Stimulated activated naive CD8-positive, alpha-beta T cell treated with anti-CD3 and anti-CD28 coated beads, Interleukin-15, Interleukin-2, amounts not matched to agents 100 ng/mL and 50 ng/mL, for 24 hours (primary cell): ENCODE results near the gene DCP1B.

Experiments
- H3K27ac Mint-ChIP-seq: one replicate; pipeline ENCODE4 v1.8.0; 2021; ENCODE audit warnings: mild to moderate bottlenecking, mixed read lengths
- H3K27me3 Mint-ChIP-seq: one replicate; pipeline ENCODE4 v1.8.0; 2021; ENCODE audit warnings: mixed read lengths
- H3K36me3 Mint-ChIP-seq: one replicate; pipeline ENCODE4 v1.8.0; 2021; ENCODE audit warnings: low read depth, mixed read lengths
- H3K4me1 Mint-ChIP-seq: one replicate; pipeline ENCODE4 v1.8.0; 2021; ENCODE audit warnings: low read depth, mixed read lengths
- H3K4me3 Mint-ChIP-seq: one replicate; pipeline ENCODE4 v1.8.0; 2021; ENCODE audit warnings: mild to moderate bottlenecking, mixed read lengths
- H3K9me3 Mint-ChIP-seq: one replicate; pipeline ENCODE4 v1.8.0; 2021; ENCODE audit warnings: mixed read lengths

The DCP1B gene

DNA sequence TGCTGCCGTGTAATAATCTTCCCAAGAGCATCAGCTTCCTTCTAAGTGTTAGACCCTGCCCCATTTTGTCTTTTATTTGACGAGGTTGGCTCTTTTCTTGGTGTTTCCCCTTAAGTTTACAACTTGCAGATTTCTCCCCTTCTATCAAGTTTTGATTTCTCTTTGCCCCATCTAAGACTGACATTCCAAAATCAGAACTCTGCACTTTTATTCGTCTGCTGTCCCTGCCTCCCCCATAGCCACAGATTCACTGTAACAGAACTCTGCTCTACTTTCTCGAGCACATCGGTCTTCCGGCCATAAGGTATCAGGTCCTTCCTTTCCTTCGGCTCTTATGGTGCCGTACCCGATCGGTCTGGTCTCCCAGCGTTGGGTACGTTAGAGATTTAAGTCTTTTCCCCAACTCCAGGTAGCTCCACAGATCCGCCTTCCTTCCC lies 563 bp downstream of the DCP1B start:
- H3K4me1 Mint-ChIP-seq: peaks cover 32% of the 10 kb centered on the region
- H3K4me3 Mint-ChIP-seq: peak overlapping the region; percentile 93
- peak overlapping the region; percentile 99 for H3K27ac Mint-ChIP-seq
- H3K9me3 Mint-ChIP-seq: no peaks in the 10 kb centered on the region
- no peaks in the 10 kb centered on the region for H3K36me3 Mint-ChIP-seq
- no peaks in the 10 kb centered on the region for H3K27me3 Mint-ChIP-seq

DNA sequence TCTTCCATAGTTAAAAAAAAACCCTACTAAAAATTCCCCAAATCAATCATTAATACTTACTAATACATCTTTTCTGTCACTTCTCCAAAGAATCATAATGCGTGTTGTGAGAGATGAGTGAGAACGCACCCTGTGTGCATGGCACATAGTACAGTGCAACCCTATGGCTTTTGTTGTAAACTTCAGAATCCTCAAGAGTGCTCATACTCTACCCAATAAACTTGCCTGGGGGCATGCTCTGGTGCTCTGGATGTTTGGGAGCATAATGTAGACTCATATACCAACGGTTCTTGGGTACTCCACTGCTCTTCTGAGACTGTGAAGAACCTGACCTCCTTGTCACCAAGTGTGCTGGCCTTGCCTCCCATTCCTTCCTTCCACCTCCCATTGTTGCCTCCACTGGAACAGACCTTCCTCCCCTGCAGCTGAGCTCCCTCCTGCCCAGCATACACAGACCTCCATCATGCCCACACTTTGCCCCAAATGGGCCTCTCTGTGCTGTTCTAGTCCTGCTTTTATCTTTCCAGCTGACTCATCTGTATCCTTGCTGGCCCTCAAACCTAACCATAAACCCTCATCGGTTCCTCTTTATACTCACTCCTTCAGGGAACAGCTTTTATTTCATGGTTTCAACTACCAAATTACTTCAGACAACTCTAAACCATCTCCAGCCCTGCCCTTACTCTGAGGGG lies 8.9 kb downstream of the DCP1B start:
- no peaks in the 10 kb centered on the region for H3K27me3 Mint-ChIP-seq
- peaks cover 25% of the 10 kb centered on the region for H3K4me1 Mint-ChIP-seq
- no peaks in the 10 kb centered on the region for H3K9me3 Mint-ChIP-seq
- H3K4me3 Mint-ChIP-seq: no peak overlapping the region
- peak overlapping the region; percentile 56 for H3K27ac Mint-ChIP-seq
- H3K36me3 Mint-ChIP-seq: peaks cover 55% of the 10 kb centered on the region

- H3K27ac Mint-ChIP-seq: no peak overlapping the region
- H3K27me3 Mint-ChIP-seq: no peaks in the 10 kb centered on the region
- peaks cover 61% of the 10 kb centered on the region for H3K36me3 Mint-ChIP-seq
- no peak overlapping the region for H3K4me3 Mint-ChIP-seq
- peaks cover 25% of the 10 kb centered on the region for H3K4me1 Mint-ChIP-seq
- no peaks in the 10 kb centered on the region for H3K9me3 Mint-ChIP-seq
Measured at GRCh38 chr12:1994429-1995143, 9.7 kb downstream of the DCP1B start.

GRCh38 chr12:1993871-1994371 lies 10.3 kb downstream of the DCP1B start:
- no peak overlapping the region for H3K4me3 Mint-ChIP-seq
- no peaks in the 10 kb centered on the region for H3K27me3 Mint-ChIP-seq
- no peaks in the 10 kb centered on the region for H3K9me3 Mint-ChIP-seq
- H3K27ac Mint-ChIP-seq: no peak overlapping the region
- peaks cover 66% of the 10 kb centered on the region for H3K36me3 Mint-ChIP-seq
- peaks cover 22% of the 10 kb centered on the region for H3K4me1 Mint-ChIP-seq

- Mint-ChIP-seq H3K9me3 (no peaks in the 10 kb centered on the region), H3K4me1 (peaks cover 22% of the 10 kb centered on the region), H3K36me3 (peaks cover 69% of the 10 kb centered on the region), H3K4me3 (no peak overlapping the region), H3K27ac (no peak overlapping the region), H3K27me3 (no peaks in the 10 kb centered on the region)
Measured at GRCh38 chr12:1993341-1993740, 10.9 kb downstream of the DCP1B start.

DNA sequence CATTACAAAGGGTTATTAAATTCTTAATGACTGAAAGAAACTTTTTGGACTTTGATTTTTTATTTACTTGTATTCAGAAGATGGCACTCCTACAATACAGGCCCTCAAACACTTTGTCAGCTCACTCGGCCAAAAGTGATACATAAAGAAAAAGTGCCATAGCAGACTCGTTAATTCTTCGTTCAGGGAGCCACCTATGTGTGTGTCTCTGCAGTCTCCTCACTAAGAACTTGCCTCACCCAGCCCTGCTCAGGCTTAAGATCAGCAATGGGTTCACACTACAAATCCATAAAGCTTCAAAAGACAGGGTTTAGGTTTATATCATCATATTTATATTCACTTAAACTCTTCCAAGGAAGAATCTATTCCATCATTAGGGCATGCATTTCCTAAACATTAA lies 11.5 kb downstream of the DCP1B start:
- Mint-ChIP-seq H3K36me3 (peaks cover 73% of the 10 kb centered on the region), H3K4me3 (no peak overlapping the region), H3K27ac (no peak overlapping the region), H3K4me1 (peaks cover 22% of the 10 kb centered on the region), H3K27me3 (no peaks in the 10 kb centered on the region), H3K9me3 (no peaks in the 10 kb centered on the region)

GRCh38 chr12:1989111-1989510 lies 15.1 kb downstream of the DCP1B start:
- H3K9me3 Mint-ChIP-seq: peaks cover 8% of the 10 kb centered on the region
- peaks cover 9% of the 10 kb centered on the region for H3K4me1 Mint-ChIP-seq
- no peak overlapping the region for H3K4me3 Mint-ChIP-seq
- no peaks in the 10 kb centered on the region for H3K27me3 Mint-ChIP-seq
- peaks cover 78% of the 10 kb centered on the region for H3K36me3 Mint-ChIP-seq
- H3K27ac Mint-ChIP-seq: no peak overlapping the region

GRCh38 chr12:1984759-1985158 lies 19.5 kb downstream of the DCP1B start:
- Mint-ChIP-seq H3K27ac (no peak overlapping the region), H3K27me3 (no peaks in the 10 kb centered on the region), H3K4me1 (no peaks in the 10 kb centered on the region), H3K9me3 (peaks cover 8% of the 10 kb centered on the region), H3K4me3 (no peak overlapping the region), H3K36me3 (peaks cover 64% of the 10 kb centered on the region)

DNA sequence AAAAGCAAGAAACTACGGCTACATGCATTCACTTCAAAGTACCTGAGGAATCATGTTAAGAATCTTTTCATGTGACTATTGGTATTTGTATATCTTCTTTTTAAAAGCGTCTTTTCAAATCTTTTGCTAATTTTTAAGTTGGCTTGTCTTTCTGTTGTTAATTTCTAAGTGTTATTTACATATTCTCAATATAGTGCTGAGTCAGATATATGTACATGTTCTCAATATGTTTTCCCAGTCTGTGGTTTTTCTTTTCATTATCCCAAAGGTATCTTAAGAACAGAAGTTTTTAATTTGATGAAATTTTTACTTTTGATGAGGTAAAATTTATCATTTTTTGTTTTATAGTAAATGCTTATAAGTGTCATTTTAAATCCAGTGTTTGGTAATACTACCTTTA lies 24.0 kb downstream of the DCP1B start:
- Mint-ChIP-seq H3K36me3 (peaks cover 28% of the 10 kb centered on the region), H3K4me3 (no peak overlapping the region), H3K4me1 (no peaks in the 10 kb centered on the region), H3K27ac (no peak overlapping the region), H3K27me3 (no peaks in the 10 kb centered on the region), H3K9me3 (peaks cover 5% of the 10 kb centered on the region)

DNA sequence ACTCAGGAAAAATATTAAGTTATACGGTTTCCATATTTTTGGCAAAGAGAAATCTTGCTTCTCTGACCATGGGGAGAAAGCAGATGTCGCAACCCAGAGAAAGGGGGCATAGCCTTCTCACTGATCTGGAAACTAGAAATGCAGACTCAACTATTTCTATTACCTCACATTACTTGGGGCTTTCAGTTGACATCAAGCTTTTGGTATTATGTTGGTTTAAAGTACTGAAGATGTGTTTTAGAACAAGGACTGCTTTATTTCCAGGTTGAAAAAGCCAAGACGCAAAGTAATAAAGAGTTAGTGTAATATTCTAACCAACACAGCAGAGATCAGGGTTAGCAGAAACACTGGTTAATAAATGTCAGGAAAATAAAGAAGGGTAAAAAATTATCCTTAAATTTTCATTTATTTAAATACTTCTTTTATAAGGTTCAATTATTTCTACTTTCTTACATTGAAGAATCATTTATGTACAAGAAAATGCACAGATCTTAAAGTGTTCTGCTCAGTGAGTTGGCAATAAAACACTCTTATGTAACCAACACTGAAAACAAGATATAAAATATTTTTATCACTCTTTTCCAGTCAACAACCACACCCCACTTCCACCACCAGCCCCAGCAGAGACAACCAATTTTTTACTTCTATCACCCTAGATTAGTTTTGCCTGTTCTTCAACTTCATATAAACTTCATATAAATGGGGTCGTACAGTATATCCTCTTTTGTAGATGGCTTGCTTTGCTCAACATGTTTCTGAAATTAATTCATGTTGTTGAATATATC lies 26.0 kb downstream of the DCP1B start:
- Mint-ChIP-seq H3K4me1 (no peaks in the 10 kb centered on the region), H3K9me3 (no peaks in the 10 kb centered on the region), H3K27me3 (no peaks in the 10 kb centered on the region), H3K27ac (no peak overlapping the region), H3K36me3 (peaks cover 18% of the 10 kb centered on the region), H3K4me3 (no peak overlapping the region)

DNA sequence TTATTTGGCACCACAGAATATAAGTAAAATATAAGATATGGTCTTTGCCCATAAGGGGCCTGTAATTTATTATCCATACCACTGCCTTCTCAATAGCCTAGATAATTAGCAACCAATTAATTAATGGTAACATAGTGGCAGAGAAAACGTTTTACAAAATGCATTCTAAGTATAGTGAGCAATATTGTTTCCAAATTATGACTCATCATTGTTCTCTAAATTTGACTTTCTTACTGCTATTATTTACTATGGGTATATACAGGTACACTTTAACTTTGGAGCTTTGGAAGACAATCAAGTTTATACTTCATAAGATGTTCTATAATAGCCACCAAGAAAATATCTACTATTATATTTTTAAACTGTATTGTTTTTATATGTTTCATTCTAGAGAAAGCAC lies 26.7 kb downstream of the DCP1B start:
- H3K9me3 Mint-ChIP-seq: no peaks in the 10 kb centered on the region
- H3K36me3 Mint-ChIP-seq: peaks cover 18% of the 10 kb centered on the region
- H3K4me3 Mint-ChIP-seq: no peak overlapping the region
- H3K4me1 Mint-ChIP-seq: no peaks in the 10 kb centered on the region
- no peak overlapping the region for H3K27ac Mint-ChIP-seq
- H3K27me3 Mint-ChIP-seq: no peaks in the 10 kb centered on the region

DNA sequence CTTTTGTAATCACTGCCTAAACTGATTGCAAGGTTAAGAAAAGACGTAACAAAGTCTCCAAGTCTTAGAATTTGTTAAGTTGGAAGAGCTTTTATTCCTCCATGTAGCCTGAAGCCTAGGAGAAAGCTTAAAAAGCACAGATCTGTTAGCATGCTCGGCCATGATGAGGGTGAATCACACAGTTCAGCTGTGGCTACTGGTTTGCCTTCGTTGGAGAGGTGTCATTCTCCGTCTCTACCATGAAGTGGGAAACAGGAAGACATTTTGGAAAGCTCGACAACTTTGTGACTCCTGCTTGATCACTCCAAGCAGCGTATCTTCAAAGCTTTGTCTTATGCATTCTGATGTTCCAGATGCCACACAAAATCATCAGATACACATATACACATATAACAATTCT lies 27.1 kb downstream of the DCP1B start:
- Mint-ChIP-seq H3K4me3 (no peak overlapping the region), H3K27me3 (no peaks in the 10 kb centered on the region), H3K36me3 (peaks cover 18% of the 10 kb centered on the region), H3K27ac (no peak overlapping the region), H3K4me1 (no peaks in the 10 kb centered on the region), H3K9me3 (no peaks in the 10 kb centered on the region)

- Mint-ChIP-seq H3K36me3 (peaks cover 9% of the 10 kb centered on the region), H3K9me3 (no peaks in the 10 kb centered on the region), H3K27me3 (no peaks in the 10 kb centered on the region), H3K4me3 (no peak overlapping the region), H3K4me1 (no peaks in the 10 kb centered on the region), H3K27ac (no peak overlapping the region)
Measured at GRCh38 chr12:1974812-1975211, 29.4 kb downstream of the DCP1B start.

DNA sequence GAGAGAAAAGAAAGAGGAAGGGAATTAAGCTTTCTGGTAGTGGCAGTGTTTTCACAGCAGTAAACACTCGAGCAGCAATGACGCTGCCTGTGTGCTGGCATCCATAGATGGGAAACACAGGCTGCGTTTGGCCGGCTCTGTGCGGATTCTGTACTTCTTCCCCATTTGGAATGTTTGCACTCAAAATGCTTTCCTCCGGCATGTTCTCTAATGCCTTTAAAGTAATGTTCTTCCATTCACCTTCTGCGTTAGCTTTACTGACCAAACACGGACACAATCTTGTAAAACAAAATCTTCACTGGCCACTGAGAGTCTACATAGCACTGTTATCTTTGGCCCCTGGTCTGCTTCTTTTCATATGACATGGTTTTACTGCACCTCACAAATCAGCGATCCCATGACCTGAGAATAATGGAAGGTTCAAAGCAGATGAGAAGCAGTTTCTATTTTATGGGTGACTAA lies 31.4 kb downstream of the DCP1B start:
- H3K9me3 Mint-ChIP-seq: no peaks in the 10 kb centered on the region
- no peak overlapping the region for H3K27ac Mint-ChIP-seq
- peaks cover 7% of the 10 kb centered on the region for H3K36me3 Mint-ChIP-seq
- H3K4me1 Mint-ChIP-seq: no peaks in the 10 kb centered on the region
- H3K4me3 Mint-ChIP-seq: no peak overlapping the region
- H3K27me3 Mint-ChIP-seq: no peaks in the 10 kb centered on the region

DNA sequence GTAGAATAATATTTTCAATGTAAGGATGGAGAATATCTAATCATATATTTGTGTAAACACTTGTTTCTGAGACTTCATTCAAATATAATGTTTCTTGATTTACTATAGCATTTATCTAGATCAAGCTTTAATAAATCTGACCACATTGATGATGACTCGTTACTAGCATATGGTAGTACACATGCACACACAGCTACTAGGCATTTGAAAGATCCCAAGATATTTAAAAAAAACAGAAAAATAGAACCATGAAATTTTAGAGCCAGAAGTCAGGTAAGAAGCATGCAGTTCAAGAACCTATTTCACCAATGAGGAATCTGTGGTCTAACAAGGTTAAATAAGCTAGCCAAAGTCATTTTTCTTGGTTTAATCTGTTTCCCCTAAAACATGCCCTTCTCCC lies 32.0 kb downstream of the DCP1B start:
- Mint-ChIP-seq H3K27ac (no peak overlapping the region), H3K36me3 (peaks cover 8% of the 10 kb centered on the region), H3K9me3 (no peaks in the 10 kb centered on the region)

More for the DNA sequence above, 32.0 kb downstream of the DCP1B start:
- Mint-ChIP-seq H3K4me1 (no peaks in the 10 kb centered on the region), H3K4me3 (no peak overlapping the region), H3K27me3 (no peaks in the 10 kb centered on the region)
